ENCODE results near the gene INO80.

DNA sequence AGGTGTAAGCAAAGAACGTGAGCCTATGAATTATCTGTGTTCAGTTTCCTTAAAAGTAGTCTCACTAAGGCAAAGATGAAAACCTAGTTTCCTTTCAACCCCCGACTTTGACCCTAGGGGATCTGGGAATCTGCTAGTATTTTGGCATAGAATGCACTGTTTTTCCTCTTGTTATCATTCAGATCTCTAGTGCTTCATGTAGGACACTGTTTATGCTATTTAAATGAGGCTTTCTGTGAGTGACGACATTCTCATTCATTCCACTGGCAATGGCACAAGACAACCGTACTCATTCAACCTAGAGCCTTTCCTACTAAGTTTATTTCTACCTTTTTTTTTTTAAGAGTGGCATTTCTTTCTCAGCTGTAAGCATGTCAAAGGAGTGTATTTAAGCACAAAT, 95.8 kb downstream of the INO80 start:
- no peak for TF ChIP-seq POLR2A (IDR thresholded peaks at IDR 0.05; ENCODE audit: low read depth)
- TF ChIP-seq, protein P1, sequence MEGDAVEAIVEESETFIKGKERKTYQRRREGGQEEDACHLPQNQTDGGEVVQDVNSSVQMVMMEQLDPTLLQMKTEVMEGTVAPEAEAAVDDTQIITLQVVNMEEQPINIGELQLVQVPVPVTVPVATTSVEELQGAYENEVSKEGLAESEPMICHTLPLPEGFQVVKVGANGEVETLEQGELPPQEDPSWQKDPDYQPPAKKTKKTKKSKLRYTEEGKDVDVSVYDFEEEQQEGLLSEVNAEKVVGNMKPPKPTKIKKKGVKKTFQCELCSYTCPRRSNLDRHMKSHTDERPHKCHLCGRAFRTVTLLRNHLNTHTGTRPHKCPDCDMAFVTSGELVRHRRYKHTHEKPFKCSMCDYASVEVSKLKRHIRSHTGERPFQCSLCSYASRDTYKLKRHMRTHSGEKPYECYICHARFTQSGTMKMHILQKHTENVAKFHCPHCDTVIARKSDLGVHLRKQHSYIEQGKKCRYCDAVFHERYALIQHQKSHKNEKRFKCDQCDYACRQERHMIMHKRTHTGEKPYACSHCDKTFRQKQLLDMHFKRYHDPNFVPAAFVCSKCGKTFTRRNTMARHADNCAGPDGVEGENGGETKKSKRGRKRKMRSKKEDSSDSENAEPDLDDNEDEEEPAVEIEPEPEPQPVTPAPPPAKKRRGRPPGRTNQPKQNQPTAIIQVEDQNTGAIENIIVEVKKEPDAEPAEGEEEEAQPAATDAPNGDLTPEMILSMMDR (IDR thresholded peaks at IDR 0.05): no peak
- no peak for TF ChIP-seq EP300 (IDR thresholded peaks at IDR 0.05)
- no peak for TF ChIP-seq POLR2AphosphoS5 (IDR thresholded peaks at IDR 0.05)

Measured in esophagus muscularis mucosa (tissue), 4 donors.